ENCODE data around the gene CBLB.
A peak's percentile ranks its signal among the peaks of the same experiment; 100 is the strongest.

DNA sequence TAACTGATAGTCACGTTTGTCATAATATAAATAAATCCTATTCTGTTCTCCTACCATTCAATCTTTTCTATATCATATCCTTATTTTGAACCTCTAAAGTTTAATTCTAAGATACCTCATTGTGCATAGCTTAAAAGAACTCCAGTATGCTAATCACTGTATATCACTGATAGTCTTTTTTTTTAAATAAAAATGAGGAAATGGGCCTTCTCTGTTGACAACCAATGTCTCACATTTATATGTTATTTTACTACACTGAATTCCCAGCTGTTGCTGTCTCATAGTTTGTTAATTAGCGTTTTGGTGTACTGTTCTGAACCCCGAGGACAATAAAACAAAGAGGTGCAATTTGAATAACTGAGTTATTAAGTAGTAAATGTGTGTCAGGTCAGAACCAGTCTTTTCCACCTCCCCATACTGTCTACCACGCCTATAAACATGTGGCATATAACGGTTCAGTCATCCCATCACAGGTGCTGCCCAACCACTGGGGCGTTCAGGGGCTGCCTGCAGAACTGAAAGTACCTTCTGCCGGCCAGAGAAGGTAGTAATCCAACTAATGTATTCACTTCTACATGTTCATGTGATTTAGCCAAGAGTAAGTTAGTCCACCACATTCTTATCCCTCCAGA, 14.9 kb downstream of the CBLB start:
- TF ChIP-seq, protein P1, sequence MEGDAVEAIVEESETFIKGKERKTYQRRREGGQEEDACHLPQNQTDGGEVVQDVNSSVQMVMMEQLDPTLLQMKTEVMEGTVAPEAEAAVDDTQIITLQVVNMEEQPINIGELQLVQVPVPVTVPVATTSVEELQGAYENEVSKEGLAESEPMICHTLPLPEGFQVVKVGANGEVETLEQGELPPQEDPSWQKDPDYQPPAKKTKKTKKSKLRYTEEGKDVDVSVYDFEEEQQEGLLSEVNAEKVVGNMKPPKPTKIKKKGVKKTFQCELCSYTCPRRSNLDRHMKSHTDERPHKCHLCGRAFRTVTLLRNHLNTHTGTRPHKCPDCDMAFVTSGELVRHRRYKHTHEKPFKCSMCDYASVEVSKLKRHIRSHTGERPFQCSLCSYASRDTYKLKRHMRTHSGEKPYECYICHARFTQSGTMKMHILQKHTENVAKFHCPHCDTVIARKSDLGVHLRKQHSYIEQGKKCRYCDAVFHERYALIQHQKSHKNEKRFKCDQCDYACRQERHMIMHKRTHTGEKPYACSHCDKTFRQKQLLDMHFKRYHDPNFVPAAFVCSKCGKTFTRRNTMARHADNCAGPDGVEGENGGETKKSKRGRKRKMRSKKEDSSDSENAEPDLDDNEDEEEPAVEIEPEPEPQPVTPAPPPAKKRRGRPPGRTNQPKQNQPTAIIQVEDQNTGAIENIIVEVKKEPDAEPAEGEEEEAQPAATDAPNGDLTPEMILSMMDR (IDR thresholded peaks at IDR 0.05 in 8 of 11, conservative IDR thresholded peaks at IDR 0.05 in 3 of 11): peak in 2 of 11 experiments; percentile 26 to 36
- peak in 1 of 3 donors; percentile 36 for TF ChIP-seq POLR2AphosphoS5 (IDR thresholded peaks at IDR 0.05)
- TF ChIP-seq POLR2A (IDR thresholded peaks at IDR 0.05): no peak
